GM21360 (cell line): Measurements from ENCODE around the gene GOLIM4.
"Not testable (repeated sequence)": the region's sequence is repeated elsewhere in the genome, so short reads cannot be mapped to it uniquely, and the experiment has no call there.

ENCODE experiments used
- ATAC-seq: cut with Tn5 transposase; IDR thresholded peaks from one replicate; pipeline ENCODE4 v1.9.1; 2021; ENCODE audit warnings: mild to moderate bottlenecking, moderate library complexity; ENCODE audit not compliant: unreplicated experiment

Gene GOLIM4, protein sequence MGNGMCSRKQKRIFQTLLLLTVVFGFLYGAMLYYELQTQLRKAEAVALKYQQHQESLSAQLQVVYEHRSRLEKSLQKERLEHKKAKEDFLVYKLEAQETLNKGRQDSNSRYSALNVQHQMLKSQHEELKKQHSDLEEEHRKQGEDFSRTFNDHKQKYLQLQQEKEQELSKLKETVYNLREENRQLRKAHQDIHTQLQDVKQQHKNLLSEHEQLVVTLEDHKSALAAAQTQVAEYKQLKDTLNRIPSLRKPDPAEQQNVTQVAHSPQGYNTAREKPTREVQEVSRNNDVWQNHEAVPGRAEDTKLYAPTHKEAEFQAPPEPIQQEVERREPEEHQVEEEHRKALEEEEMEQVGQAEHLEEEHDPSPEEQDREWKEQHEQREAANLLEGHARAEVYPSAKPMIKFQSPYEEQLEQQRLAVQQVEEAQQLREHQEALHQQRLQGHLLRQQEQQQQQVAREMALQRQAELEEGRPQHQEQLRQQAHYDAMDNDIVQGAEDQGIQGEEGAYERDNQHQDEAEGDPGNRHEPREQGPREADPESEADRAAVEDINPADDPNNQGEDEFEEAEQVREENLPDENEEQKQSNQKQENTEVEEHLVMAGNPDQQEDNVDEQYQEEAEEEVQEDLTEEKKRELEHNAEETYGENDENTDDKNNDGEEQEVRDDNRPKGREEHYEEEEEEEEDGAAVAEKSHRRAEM

GRCh38 chr3:168095611-168096209 lies at the start of gene GOLIM4:
TSS of gene GOLIM4 (minus strand) at chr3:168095924. CDS start at chr3:168095285, 639 bp downstream.
- ATAC-seq = peak; percentile 80

GRCh38 chr3:168141405-168141998 lies 45.8 kb upstream of the GOLIM4 start:
- ATAC-seq = peak; percentile 65

DNA sequence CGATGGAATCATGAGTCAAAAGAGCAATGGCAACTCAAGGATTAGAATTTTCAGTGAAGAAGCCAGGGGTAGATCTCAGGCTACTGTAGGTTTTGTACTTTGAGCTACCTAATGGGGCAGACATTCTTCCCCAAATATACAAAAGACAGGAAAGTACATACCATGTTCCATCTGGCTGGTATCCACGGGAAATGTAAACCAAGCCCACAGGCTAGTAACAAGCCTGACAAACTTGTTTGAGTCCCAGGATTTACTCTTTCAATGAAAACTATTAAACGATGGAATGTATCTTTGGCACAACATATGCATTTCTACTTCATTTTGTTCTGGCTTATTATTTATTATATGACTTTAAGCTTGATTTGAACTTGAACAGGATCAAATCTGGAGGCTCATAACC lies 44.2 kb upstream of the GOLIM4 start:
- ATAC-seq = no peak

DNA sequence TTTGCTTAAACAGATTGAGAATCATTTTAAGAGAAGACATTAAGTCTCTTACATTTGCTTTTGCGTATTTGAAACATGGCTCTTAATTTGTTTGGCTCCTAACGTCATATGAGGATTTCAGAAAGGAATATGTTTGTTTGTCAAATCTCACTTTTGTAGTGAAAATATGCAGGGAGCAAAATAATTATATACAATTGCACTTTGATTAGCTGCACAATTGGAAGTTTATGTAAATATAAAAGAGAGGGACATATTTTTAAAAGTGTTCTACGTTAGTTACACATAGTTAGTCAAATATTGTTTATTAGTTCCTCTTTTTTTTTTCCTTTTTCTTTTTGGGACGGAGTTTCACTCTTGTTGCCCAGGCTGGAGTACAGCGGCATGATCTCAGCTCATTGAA lies 42.7 kb upstream of the GOLIM4 start:
- no peak for ATAC-seq

- ATAC-seq = peak; percentile 87
Measured at GRCh38 chr3:168134931-168135330, 39.2 kb upstream of the GOLIM4 start.

DNA sequence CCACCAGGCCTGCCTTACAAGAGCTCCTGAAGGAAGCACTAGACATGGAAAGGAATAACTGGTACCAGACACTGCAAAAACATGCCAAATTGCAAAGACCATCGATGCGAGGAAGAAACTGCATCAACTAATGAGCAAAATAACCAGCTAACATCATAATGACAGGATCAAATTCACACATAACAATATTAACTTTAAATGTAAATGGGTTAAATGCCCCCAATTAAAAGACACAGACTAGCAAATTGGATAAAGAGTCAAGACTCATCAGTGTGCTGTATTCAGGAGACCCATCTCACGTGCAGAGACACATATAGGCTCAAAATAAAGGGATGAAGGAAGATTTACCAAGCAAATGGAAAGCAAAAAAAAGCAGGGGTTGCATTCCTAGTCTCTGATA lies 34.5 kb upstream of the GOLIM4 start:
- not testable (repeated sequence) for ATAC-seq

GRCh38 chr3:168128463-168128862 lies 32.7 kb upstream of the GOLIM4 start:
- ATAC-seq = not testable (repeated sequence)

DNA sequence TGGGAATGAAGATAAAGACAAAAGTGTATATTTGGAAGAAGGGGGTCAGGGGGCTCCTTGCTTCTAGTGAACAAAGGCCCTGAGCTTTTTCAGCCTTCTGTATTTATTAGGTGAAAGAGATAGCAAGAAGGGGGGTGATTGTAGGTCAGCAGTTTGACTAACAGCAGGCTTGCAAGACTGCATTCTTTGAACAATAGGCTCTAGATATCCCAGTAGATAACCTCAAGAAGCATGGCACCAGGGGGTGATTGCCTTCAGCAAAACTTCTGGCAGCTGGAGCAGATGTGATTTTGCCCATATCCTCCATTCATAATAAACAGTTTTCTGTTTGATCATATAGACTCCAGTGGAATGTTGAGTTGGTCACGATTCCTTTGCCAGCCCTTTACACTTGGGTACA lies 31.7 kb upstream of the GOLIM4 start:
- no peak for ATAC-seq

DNA sequence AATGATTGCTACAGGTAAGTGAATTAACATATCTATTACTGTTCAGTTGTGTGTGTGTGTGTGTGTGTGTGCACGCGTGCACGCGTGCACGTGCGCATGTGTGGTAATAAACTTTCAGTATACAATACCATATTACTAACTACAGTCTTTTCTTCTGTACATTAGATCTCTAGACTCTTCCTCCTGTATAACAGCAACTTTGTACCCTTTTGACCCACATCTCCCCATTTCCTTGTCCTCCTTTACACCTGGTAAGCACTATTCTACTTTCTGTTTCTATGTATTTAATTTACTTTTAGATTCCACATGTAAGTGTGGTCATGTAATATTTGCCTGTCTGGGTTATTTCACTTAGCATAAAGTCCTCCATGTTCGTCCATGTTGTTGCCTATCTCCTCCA lies 29.1 kb upstream of the GOLIM4 start:
- ATAC-seq = no peak

GRCh38 chr3:168124291-168124690 lies 28.6 kb upstream of the GOLIM4 start:
- no peak for ATAC-seq

DNA sequence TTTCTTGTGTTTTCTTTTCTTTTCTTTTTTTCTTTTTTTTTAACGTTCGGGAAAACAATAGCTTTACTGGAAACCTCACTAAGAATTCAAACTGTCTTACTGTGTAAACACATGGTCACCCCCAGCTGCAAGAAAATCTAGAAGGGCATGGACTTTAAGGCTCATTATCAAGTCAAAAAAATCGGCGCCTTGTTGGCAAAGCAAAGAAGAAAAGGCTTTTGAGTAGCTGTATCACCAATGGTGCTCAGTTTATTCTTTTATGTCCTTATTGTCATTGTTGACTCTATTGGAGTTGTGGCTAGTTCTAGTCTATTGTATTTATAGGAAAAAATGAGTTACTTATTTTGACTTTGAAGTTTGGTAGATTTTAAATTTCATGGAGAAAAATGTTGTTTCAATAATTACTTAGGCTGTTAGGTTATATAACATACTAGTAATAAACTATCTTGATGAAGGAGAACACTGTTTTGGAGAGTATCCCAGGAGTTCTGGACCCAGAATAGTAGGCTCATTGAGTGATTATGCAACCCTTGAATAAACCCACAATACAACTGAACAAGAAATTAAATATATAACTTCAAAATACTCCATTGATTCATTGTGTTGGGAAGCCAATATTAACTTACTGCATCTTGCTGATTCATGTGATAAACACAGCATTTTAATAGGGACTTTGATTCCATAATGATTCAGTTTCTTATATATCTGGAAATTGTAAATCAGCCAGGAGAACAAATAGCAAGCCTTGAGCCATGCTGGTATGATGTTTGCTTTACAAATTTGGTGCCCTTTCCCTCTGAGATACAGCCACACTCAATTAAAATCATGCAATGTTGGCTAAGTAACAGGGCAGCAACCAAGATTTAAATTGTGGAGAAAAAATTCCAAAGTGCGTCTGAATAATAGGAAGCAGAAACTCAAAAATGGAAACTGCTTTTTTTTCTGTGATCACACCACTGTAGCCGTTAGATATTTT lies 27.8 kb upstream of the GOLIM4 start:
- no peak for ATAC-seq

- ATAC-seq = no peak
Measured at GRCh38 chr3:168121184-168122017, 25.7 kb upstream of the GOLIM4 start.

DNA sequence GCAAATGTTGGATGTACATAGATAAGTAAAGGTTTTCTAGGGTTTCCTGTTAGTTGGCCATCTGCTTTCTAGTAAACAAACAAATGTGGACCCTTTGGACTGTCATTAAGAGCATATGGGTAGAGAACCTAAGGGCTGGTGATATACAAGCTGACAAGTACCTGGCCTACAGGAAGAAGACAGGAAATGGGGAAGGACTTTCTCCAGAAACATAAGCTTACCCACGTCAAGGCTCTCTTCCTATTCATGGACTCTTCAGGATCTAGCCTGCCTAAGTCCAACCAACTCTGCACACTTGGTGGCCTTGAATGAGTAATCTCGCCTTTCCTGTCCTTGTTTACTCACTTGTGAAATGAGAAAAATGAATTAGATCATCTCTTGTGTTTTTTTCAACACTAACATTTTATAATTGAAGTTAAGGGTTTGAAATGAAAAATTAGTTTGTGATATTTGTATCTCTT lies 22.2 kb upstream of the GOLIM4 start:
- ATAC-seq = no peak

GRCh38 chr3:168117059-168117458 lies 21.3 kb upstream of the GOLIM4 start:
- no peak for ATAC-seq

- ATAC-seq = no peak
Measured at GRCh38 chr3:168116279-168116678, 20.6 kb upstream of the GOLIM4 start.

DNA sequence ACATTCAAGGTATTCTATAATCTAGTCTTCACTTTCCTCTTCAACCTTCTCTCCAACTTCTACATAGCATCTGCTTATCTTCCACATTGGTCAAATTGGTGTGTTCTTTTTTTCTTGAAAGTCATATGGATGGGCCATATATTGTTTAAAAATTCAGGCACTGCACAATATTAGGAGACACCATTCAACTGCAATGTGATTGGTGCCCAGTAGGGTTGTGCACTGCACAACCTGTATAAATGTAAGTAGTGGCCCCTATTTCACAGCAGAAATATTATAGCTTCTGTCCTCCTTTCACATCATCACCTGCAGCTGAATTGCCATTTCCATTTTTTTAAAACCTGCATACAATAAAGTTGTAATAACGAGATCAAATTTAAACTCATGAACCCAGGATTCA lies 18.1 kb upstream of the GOLIM4 start:
- no peak for ATAC-seq

- ATAC-seq = no peak
Measured at GRCh38 chr3:168112894-168113293, 17.2 kb upstream of the GOLIM4 start.

- ATAC-seq = no peak
Measured at GRCh38 chr3:168104361-168104760, 8.6 kb upstream of the GOLIM4 start.

- no peak for ATAC-seq
Measured at GRCh38 chr3:168102735-168103410, 7.1 kb upstream of the GOLIM4 start.
